Ecto neural progenitor cell (in vitro differentiated cells): ENCODE measurements around the gene ZSWIM6.

Experiments used
- DNase-seq: peaks from one replicate; pipeline ENCODE4 v3.0.0-alpha.2; 2018; ENCODE audit warnings: low spot score

Gene ZSWIM6

DNA sequence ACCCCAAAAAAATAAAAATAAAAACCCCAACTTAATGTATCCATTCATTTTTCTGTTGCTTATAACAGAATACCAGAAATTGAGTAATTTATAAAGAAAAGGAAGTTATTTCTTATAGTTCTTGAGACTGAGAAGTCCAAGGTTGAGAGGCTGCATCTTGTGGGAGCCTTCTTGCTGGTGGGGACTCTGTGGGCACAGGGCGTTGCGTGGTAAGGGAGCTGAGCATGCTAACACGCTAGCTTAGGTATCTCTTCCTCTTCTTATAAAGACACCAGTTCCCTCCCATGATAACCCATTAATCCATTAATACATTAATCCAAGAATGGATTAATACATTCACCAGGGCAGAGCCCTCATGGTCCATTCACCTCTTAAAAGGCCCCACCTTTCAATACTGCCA lies 150.9 kb downstream of the ZSWIM6 start:
- no peak for DNase-seq

DNA sequence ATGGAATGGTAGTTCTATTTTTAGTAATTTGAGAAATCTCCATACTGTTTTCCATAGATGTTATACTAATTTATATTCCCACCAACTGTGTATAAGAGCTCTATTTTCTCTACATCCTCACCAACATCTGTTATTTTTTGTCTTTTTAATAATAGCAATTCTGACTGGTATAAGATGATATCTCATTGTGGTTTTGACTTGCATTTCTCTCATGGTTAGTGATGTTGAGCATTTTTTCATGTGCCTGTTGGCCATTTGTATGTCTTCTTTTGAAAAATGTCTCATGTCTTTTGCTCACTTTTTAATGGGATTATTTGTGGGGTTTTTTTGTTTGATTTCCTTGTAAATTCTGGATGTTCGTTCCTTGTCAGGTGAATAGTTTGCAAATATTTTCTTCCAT lies 154.4 kb downstream of the ZSWIM6 start:
- no peak for DNase-seq

- DNase-seq = no peak
Measured at GRCh38 chr5:61489574-61489973, 157.5 kb downstream of the ZSWIM6 start.

DNA sequence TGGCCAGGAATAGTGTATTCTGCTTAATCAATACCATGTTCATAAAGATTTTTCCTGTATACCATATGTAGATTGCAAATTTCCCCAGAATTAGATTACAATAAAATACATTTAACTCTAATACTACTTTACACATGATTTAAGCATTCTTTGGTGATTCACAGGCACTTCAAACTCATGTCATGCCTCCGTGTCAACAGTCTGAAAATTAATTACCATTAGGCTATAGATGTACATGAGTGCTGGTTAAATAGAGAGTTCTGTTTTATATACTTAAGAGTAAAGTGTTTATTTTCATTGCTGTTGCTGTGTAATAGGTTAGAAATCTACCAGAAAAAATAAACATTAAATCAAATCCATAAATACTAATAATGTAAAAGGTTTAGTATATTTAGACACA lies 159.8 kb downstream of the ZSWIM6 start:
- no peak for DNase-seq

- DNase-seq = no peak
Measured at GRCh38 chr5:61493973-61494372, 161.9 kb downstream of the ZSWIM6 start.

GRCh38 chr5:61496446-61496845 lies 164.4 kb downstream of the ZSWIM6 start:
- DNase-seq = no peak

DNA sequence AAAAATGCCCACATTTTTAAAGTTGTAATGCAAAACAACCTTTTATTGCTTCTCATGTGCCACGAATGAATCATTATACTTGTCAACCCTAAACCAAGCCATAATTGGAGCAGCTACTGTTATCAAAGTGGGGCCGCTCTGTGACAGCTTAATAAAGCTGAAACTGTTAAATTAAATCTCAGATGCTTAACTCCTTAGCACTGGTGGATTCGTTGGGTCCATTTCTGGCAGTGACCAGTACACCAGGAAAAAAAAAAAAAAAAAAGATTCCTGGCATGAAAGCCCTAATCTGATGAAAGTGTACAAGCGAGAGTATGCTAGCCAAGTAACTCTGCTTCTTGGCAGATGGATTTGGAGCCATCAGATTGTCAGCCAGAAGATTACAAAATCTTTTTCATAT lies 164.8 kb downstream of the ZSWIM6 start:
- no peak for DNase-seq

- DNase-seq = no peak
Measured at GRCh38 chr5:61498121-61498520, 166.1 kb downstream of the ZSWIM6 start.

- no peak for DNase-seq
Measured at GRCh38 chr5:61501971-61502370, 169.9 kb downstream of the ZSWIM6 start.

DNA sequence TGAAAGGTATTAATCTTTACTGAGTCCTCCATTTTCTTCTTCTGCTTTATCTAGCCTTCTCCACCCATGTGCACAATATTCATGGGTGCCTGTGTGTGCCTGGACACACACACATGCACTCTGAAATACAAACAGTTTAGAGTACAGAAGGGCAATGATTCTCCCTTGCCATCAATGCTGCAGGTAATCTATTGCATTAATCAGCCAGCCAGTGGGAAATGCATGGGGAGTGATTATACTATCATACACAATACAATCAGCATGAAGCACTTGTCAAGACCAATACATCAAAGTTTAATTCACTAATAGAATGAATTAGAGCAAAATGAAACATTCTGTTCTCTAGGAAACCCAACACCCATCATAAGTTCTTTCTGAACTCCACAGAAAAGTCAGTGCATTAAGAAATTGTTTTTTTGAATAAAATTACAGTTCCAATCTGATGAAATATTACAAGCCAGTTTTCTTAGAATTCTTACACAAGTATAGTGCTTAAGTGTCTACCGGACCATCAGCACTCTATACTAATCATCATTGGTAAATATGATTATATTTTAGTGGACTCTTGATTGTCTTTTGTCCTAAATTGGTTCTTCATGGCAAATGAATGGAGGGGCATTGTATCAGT lies 172.2 kb downstream of the ZSWIM6 start:
- no peak for DNase-seq

DNA sequence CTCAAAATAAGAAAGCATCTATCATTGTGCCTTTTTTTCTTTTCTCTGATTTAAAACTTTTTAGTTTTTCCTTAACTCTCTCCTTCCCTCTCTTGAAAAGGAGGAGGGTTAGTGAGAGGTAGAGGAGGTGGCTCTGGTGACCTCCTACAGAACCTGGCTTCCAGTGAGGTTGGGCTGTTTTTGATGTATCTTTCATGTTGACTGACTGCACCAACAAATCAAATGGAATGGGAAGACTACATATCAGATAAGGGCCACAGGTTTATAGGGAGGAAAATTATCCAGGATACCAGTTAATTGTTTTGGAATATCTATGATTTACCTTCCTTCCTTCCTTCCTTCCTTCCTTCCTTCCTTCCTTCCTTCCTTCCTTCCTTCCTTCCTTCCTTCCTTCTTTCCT lies 173.2 kb downstream of the ZSWIM6 start:
- DNase-seq = no peak

- DNase-seq = no peak
Measured at GRCh38 chr5:61507232-61507631, 175.2 kb downstream of the ZSWIM6 start.

GRCh38 chr5:61516946-61517345 lies 184.9 kb downstream of the ZSWIM6 start:
- no peak for DNase-seq

DNA sequence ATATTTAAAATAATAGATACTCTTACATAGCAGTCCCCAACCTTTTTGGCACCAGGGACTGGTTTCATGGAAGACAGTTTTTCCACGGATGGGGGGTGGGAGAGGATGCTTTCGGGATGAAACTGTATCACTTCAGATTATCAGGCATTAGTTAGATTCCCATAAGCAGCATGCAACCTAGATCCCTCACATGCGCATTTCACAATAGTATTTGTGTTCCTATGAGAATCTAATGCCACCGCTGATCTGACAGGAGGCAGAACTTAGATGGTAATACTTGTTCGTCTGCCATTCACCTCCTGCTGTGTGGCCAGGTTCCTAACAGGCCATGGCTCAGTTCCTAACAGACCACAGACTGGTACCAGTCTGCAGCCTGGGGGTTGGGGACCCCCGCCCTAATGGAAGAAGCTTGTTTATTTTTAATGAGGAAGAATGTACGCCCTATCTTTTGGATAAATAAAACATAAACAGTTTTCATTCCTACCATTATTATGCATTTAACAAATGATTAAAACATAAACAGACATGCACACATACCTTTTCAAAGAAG lies 187.7 kb downstream of the ZSWIM6 start:
- DNase-seq = no peak

- DNase-seq = no peak
Measured at GRCh38 chr5:61523073-61523472, 191.0 kb downstream of the ZSWIM6 start.

DNA sequence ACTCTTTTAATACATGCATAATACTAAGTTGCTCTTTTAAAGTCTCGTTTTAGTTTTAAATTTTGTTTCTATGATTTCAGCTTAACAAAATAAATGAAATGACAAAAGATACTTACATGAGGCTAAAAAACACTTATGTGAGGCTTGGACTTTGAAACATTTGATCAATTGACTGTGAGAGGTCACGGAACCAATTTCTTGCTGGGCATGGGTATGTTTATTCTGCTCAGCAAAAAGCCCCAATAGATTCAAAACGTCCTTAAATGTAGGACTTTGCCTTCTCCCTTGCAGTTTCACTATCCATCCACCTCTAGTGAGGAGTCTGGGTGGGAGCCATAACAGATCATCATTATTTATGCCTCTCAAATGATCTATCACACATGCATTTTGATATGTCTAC lies 191.9 kb downstream of the ZSWIM6 start:
- DNase-seq = no peak

- DNase-seq = no peak
Measured at GRCh38 chr5:61525512-61526206, 193.6 kb downstream of the ZSWIM6 start.

DNA sequence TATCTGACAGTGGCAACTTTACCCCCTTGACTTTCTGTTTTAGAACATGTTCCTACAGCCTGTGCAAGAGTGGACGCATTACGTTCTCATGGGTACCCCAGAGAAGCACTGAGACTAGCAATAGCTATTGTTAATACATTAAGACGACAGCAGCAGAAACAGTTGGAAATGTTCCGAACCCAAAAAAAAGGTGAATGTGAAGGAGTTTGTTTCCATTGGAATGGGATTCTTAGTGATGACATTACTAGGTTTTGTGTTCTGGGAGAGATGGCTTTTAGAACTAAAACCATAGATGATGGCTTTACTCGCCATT lies 194.1 kb downstream of the ZSWIM6 start:
- DNase-seq = no peak

- DNase-seq = no peak
Measured at GRCh38 chr5:61532983-61533382, 200.9 kb downstream of the ZSWIM6 start.

DNA sequence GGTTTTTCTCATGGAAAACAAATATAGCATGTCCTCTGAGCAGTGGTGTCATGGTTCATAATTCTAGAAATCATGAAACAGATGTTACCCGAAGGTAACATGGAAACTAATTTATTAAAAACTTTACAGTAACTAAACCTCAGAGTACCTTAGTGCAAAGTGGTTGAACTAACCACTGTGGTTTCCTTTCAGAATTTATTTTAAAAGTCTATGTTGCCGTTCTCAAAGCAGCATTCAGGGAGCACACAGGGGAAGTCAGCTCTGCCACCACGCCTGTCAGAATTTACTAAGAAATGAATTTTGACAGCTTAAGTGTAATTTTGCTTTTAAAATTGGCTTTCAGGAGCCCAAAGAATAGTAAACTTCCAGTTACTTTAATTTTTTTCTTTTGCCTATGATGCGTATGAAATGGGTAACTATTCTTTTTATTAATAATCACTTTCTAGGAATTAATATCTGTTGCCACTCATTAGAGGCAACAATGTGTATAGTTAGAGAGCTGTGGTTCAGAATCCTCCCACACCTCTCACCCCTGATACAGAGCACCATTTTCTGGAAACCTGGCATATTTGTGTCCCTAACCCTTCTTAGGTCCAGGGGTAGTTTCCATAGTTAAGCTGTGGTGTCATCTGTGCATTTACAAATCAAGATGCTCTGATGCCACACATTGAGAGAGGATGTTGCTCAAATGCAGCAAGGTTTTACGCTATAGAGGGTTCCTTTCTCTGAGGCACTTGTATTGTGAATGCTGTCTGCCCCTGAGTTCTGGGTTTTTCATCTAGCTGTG lies 202.6 kb downstream of the ZSWIM6 start:
- DNase-seq = no peak

DNA sequence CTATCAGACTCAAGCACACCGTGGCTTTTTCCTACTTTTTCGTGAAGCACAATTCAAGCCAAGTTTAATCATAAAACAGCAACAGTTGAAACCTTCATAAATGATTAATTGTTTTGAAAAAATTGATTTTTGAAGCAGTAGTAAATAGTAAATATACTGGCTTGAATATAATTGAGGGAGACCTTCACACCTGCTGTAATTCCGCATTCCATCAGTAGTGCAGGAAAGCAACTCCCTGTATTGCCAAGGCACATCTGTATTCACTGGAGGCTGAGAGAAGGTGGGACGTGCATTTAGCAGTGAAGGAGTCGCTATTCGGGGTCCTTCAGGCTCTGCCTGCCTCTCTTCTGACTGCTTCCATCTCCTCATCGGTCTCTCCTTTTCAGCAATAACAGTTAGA lies 203.8 kb downstream of the ZSWIM6 start:
- DNase-seq = no peak

DNA sequence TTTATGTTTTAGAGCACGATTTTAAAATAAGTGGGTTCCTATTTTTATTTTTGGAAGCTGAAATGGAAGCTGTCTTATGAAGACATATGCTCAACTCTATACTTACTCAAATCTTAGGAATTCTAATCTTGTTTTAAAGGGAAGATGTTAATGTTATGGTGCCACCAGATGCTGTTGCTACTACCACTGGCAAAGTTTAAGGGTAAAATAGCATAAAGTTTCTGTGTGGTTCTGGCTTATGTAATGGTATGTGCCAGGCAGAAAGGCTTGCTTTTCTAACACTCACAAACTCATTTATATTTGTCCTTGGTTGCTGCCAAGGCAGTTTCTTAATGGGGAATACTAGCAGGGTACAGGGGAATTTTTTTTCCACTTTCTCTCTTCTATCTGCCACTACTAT lies 204.9 kb downstream of the ZSWIM6 start:
- DNase-seq = no peak
